RWPE2 (cell line): Measurements from ENCODE around the gene UPK3B.
"Not testable (repeated sequence)": the region's sequence is repeated elsewhere in the genome, so short reads cannot be mapped to it uniquely, and the experiment has no call there.

Source experiments
- ATAC-seq: fragments of 200-7000 bp; cut with Tn5 transposase; 3 replicates; pipeline ENCODE4 v1.9.1; 2021; ENCODE audit warnings: low read depth
- DNase-seq: peaks from one replicate; pipeline ENCODE4 v3.0.0-alpha.2; 2020; ENCODE audit warnings: low spot score
- H3K27ac ChIP-seq: fragments of 450-650 bp; 2 replicates; pipeline ENCODE4 v1.5.1; 2017; ENCODE audit warnings: mild to moderate bottlenecking; ENCODE audit not compliant: poor library complexity, severe bottlenecking
- H3K27me3 ChIP-seq: fragments of 250-450 bp; sonication (Bioruptor Pico); 2 replicates; pipeline ENCODE4 v1.5.1; 2021; ENCODE audit warnings: mild to moderate bottlenecking, moderate library complexity; ENCODE audit not compliant: insufficient read depth, poor library complexity, severe bottlenecking
- H3K36me3 ChIP-seq: fragments of 250-450 bp; sonication (Bioruptor Pico); 2 replicates; pipeline ENCODE4 v1.5.1; 2020; ENCODE audit warnings: low read depth, mild to moderate bottlenecking, moderate library complexity
- H3K4me1 ChIP-seq: fragments of 250-450 bp; sonication (Bioruptor Pico); 2 replicates; pipeline ENCODE4 v1.5.1; 2021; ENCODE audit warnings: mild to moderate bottlenecking, moderate library complexity; ENCODE audit not compliant: insufficient read depth, poor library complexity, severe bottlenecking
- H3K4me3 ChIP-seq: fragments of 250-450 bp; sonication (Bioruptor Pico); 2 replicates; pipeline ENCODE4 v1.5.1; 2021; ENCODE audit warnings: mild to moderate bottlenecking, moderate library complexity; ENCODE audit not compliant: severe bottlenecking
- H3K9me3 ChIP-seq: fragments of 250-450 bp; sonication (Bioruptor Pico); 2 replicates; pipeline ENCODE4 v1.5.1; 2021; ENCODE audit warnings: mild to moderate bottlenecking, moderate library complexity; ENCODE audit not compliant: severe bottlenecking

Gene UPK3B

GRCh38 chr7:76495717-76496116 lies 14.6 kb upstream of the UPK3B start:
- not testable (repeated sequence) for H3K4me3 ChIP-seq, H3K36me3 ChIP-seq, H3K4me1 ChIP-seq, H3K27me3 ChIP-seq, H3K9me3 ChIP-seq, H3K27ac ChIP-seq, ATAC-seq, DNase-seq

- H3K27ac ChIP-seq, ATAC-seq, H3K4me3 ChIP-seq, H3K36me3 ChIP-seq, H3K27me3 ChIP-seq, H3K9me3 ChIP-seq, H3K4me1 ChIP-seq, DNase-seq: not testable (repeated sequence)
Observed at GRCh38 chr7:76497918-76498582, 12.3 kb upstream of the UPK3B start.

GRCh38 chr7:76498583-76499200 lies 11.7 kb upstream of the UPK3B start:
- not testable (repeated sequence) for DNase-seq, H3K4me3 ChIP-seq, H3K36me3 ChIP-seq, H3K27ac ChIP-seq, H3K27me3 ChIP-seq, ATAC-seq, H3K9me3 ChIP-seq, H3K4me1 ChIP-seq

GRCh38 chr7:76499201-76499923 lies 11.0 kb upstream of the UPK3B start:
- ATAC-seq, result peak; percentile 10; the same call in 2 of the 3 replicates
- not testable (repeated sequence) for H3K27ac ChIP-seq, H3K36me3 ChIP-seq, H3K4me1 ChIP-seq, H3K27me3 ChIP-seq, H3K4me3 ChIP-seq, DNase-seq, H3K9me3 ChIP-seq

- peak; percentile 6 for DNase-seq
- ATAC-seq, H3K9me3 ChIP-seq, H3K27me3 ChIP-seq, H3K36me3 ChIP-seq, H3K4me1 ChIP-seq, H3K4me3 ChIP-seq, H3K27ac ChIP-seq: not testable (repeated sequence)
Observed at GRCh38 chr7:76499924-76500241, 10.5 kb upstream of the UPK3B start.

- H3K4me3 ChIP-seq, ATAC-seq, H3K4me1 ChIP-seq, H3K9me3 ChIP-seq, H3K27me3 ChIP-seq, H3K36me3 ChIP-seq, H3K27ac ChIP-seq: not testable (repeated sequence)
- DNase-seq, result peak; percentile 42
Observed at GRCh38 chr7:76502224-76502623, 8.1 kb upstream of the UPK3B start.

GRCh38 chr7:76502836-76503235 lies 7.5 kb upstream of the UPK3B start:
- not testable (repeated sequence) for ATAC-seq, H3K36me3 ChIP-seq, H3K27ac ChIP-seq, H3K27me3 ChIP-seq, H3K4me3 ChIP-seq, H3K9me3 ChIP-seq, H3K4me1 ChIP-seq
- DNase-seq, result peak; percentile 29

GRCh38 chr7:76503244-76503643 lies 7.1 kb upstream of the UPK3B start:
- H3K4me3 ChIP-seq, ATAC-seq: not testable (repeated sequence)
- peak; percentile 14 for DNase-seq

GRCh38 chr7:76504351-76505167 lies 5.8 kb upstream of the UPK3B start:
- H3K27me3 ChIP-seq, H3K36me3 ChIP-seq, H3K4me1 ChIP-seq, H3K4me3 ChIP-seq, ATAC-seq, H3K9me3 ChIP-seq, H3K27ac ChIP-seq: not testable (repeated sequence)
- peak; percentile 23 for DNase-seq

More at GRCh38 chr7:76503244-76503643, 7.1 kb upstream of the UPK3B start:
- not testable (repeated sequence) for H3K27ac ChIP-seq, H3K4me1 ChIP-seq, H3K36me3 ChIP-seq, H3K9me3 ChIP-seq, H3K27me3 ChIP-seq
